ENCODE measurements around the gene NAA50. TPM values are rescaled to one million over a fixed set of nuclear protein-coding genes. Genes with fewer than 3 reads are reported as not detected.

The NAA50 gene
- total and polyA plus RNA-seq, 2 of the 13 experiments (the other 11 are each of a cell fraction or from before 2014, with no cell fraction given): 30.2 to 233 TPM

- H3K27ac ChIP-seq (ENCODE audit: extremely low read length, insufficient read depth, low read length): no peak overlapping the region
- no peak overlapping the region for H3K4me3 ChIP-seq (replicated peaks in 1 of 3; ENCODE audit: insufficient read depth in 1 of 3, low read depth in 2 of 3, low read length in 3 of 3)
- 0 out of 5 replicates have a peak, but pooled peaks cover 2 to 7% of the 10 kb centered on the region in 2 experiments for H3K36me3 ChIP-seq (replicated peaks in 1 of 2; ENCODE audit: control insufficient read depth in 1 of 2, insufficient read depth in 2 of 2, low read length in 2 of 2)
- ATAC-seq (no peak), DNase-seq (ENCODE audit: low spot score) (no peak), FAIRE-seq (no peak)
- intact Hi-C loops (cut with micrococcal nuclease; ENCODE audit: unreplicated experiment) (no loop called here), in situ Hi-C loops (cut with HindIII; ENCODE audit: extremely low pct_ligation_motif_present, low pct_unique_long_range_greater_than_20kb) (no loop called here)
- H3K9ac ChIP-seq (ENCODE audit: insufficient read depth, low read depth, low read length): no peak overlapping the region
- POLR2A ChIA-PET: no interaction called here
- no peaks in the 10 kb centered on the region for H3K79me2 ChIP-seq (ENCODE audit: insufficient read depth, low read length)
- peaks cover 26% of the 10 kb centered on the region for H3K4me1 ChIP-seq (ENCODE audit: insufficient read depth, low read length)
- H3K27me3 ChIP-seq (ENCODE audit: control insufficient read depth in 1 of 2, insufficient read depth in 2 of 2, low read length in 2 of 2): no peaks in the 10 kb centered on the region
- CTCF ChIA-PET (ENCODE audit: low intra/inter-chr PET ratio, low total read pairs): no interaction called here
- TF ChIP-seq ZNF784 (CRISPR knock-in tag; IDR thresholded peaks at IDR 0.05; ENCODE audit: borderline replicate concordance) (no peak), ATF7-NPFF (CRISPR knock-in tag; IDR thresholded peaks at IDR 0.05; ENCODE audit: low read depth) (no peak), TBX2 (CRISPR knock-in tag; IDR thresholded peaks at IDR 0.05; ENCODE audit: borderline replicate concordance) (no peak), ZNF672 (CRISPR knock-in tag; IDR thresholded peaks at IDR 0.05) (no peak), TBL1XR1 (IDR thresholded peaks at IDR 0.05; ENCODE audit: borderline replicate concordance, low read length, partially characterized antibody) (no peak), NFKBIZ (CRISPR knock-in tag; IDR thresholded peaks at IDR 0.05) (no peak), FLYWCH1 (CRISPR knock-in tag; IDR thresholded peaks at IDR 0.05) (no peak), ZNF782 (CRISPR knock-in tag; IDR thresholded peaks at IDR 0.05; ENCODE audit: borderline replicate concordance) (no peak), ZNF547 (CRISPR knock-in tag; IDR thresholded peaks at IDR 0.05) (no peak), HOXA7 (CRISPR knock-in tag; IDR thresholded peaks at IDR 0.05) (no peak), CHD4 (IDR thresholded peaks at IDR 0.05; ENCODE audit: borderline replicate concordance, low read length) (no peak), RARA (CRISPR knock-in tag; IDR thresholded peaks at IDR 0.05) (no peak), NFYB (CRISPR knock-in tag; IDR thresholded peaks at IDR 0.05) (no peak), MTF1 (CRISPR knock-in tag; IDR thresholded peaks at IDR 0.05) (no peak), ELF1 (CRISPR knock-in tag; IDR thresholded peaks at IDR 0.05) (no peak)
- TF ChIP-seq, protein P1, sequence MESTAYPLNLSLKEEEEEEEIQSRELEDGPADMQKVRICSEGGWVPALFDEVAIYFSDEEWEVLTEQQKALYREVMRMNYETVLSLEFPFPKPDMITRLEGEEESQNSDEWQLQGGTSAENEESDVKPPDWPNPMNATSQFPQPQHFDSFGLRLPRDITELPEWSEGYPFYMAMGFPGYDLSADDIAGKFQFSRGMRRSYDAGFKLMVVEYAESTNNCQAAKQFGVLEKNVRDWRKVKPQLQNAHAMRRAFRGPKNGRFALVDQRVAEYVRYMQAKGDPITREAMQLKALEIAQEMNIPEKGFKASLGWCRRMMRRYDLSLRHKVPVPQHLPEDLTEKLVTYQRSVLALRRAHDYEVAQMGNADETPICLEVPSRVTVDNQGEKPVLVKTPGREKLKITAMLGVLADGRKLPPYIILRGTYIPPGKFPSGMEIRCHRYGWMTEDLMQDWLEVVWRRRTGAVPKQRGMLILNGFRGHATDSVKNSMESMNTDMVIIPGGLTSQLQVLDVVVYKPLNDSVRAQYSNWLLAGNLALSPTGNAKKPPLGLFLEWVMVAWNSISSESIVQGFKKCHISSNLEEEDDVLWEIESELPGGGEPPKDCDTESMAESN (CRISPR knock-in tag; conservative IDR thresholded peaks at IDR 0.05): no peak
- BruUV-seq (replicated peaks): no TSS peak
- H3K9me3 ChIP-seq (ENCODE audit: low read length): no peaks in the 10 kb centered on the region
- no peak overlapping the region for H2AFZ ChIP-seq (ENCODE audit: low read length)
- no peak overlapping the region for H3K4me2 ChIP-seq (ENCODE audit: low read depth, low read length)
- WGBS (ENCODE audit: low lambda C conversion rate): 100% methylated on average over 4 of the region's 4 CpGs
- no peaks in the 10 kb centered on the region for H4K20me1 ChIP-seq (ENCODE audit: insufficient read depth, low read length)
Measured at GRCh38 chr3:113668015-113668414, 78.0 kb downstream of the NAA50 start.

Other genes with a start within 250 kb of the NAA50 start
- gene SPICE1, start 231.1 kb downstream of the NAA50 start, total RNA-seq (2016; rRNA removed; fragmentation: Illumina TruSeq; extraction: Trizol): 11.8 and 11.9 TPM in 2 replicates
- 2.4 and 2.8 TPM in 2 replicates for gene SPICE1, start 231.1 kb downstream of the NAA50 start, polyA plus RNA-seq (2011; rRNA removed)
- gene SIDT1, start 213.7 kb downstream of the NAA50 start, total RNA-seq (2016; rRNA removed; fragmentation: Illumina TruSeq; extraction: Trizol): 0.07 TPM in 1 of 2 replicates, not detected in the other
- gene SIDT1, start 213.7 kb downstream of the NAA50 start, polyA plus RNA-seq (2011; rRNA removed): 0.07 TPM in 1 of 2 replicates, not detected in the other
- gene USF3, start 49.6 kb downstream of the NAA50 start, total RNA-seq (2016; rRNA removed; fragmentation: Illumina TruSeq; extraction: Trizol): 6.3 and 13.3 TPM in 2 replicates
- gene USF3, start 49.6 kb downstream of the NAA50 start, polyA plus RNA-seq (2011; rRNA removed): 10.9 and 15.2 TPM in 2 replicates
- gene ATP6V1A, start 786 bp upstream of the NAA50 start, total RNA-seq (2016; rRNA removed; fragmentation: Illumina TruSeq; extraction: Trizol): 95.1 and 171 TPM in 2 replicates
- gene ATP6V1A, start 786 bp upstream of the NAA50 start, polyA plus RNA-seq (2011; rRNA removed): 21.7 and 23.4 TPM in 2 replicates
- gene GRAMD1C, start 92.5 kb upstream of the NAA50 start, total RNA-seq (2016; rRNA removed; fragmentation: Illumina TruSeq; extraction: Trizol): not detected in 2 replicates
- 0.45 and 1.0 TPM in 2 replicates for gene GRAMD1C, start 92.5 kb upstream of the NAA50 start, polyA plus RNA-seq (2011; rRNA removed)
- 7.8 and 8.8 TPM in 2 replicates for gene ZDHHC23, start 201.8 kb upstream of the NAA50 start, total RNA-seq (2016; rRNA removed; fragmentation: Illumina TruSeq; extraction: Trizol)
- 1.4 and 1.6 TPM in 2 replicates for gene ZDHHC23, start 201.8 kb upstream of the NAA50 start, polyA plus RNA-seq (2011; rRNA removed)

Measured in HepG2 (cell line).